Left renal pelvis (tissue), 4 donors: Measurements from ENCODE around the gene SAG. TPM values are rescaled to one million over a fixed set of nuclear protein-coding genes. Genes with fewer than 3 reads are reported as not detected.
A peak's percentile ranks its signal among the peaks of the same experiment; 100 is the strongest.

Source experiments
- DNase-seq, 4 donors: peaks; one replicate each; pipeline ENCODE4 v3.0.0-alpha.2; 2013; ENCODE audit warnings: low read depth in 4 of 4, low spot score in 3 of 4
- polyA plus RNA-seq, 4 donors: library from polyadenylated mRNA; unstranded; fragments of 120-200 nt; gene quantifications; one replicate each; pipeline ENCODE4 v1.2.1, GENCODE V29; 2013; ENCODE audit not compliant: insufficient read length in 4 of 4

Gene SAG
- polyA plus RNA-seq, 4 donors: 0.06 to 0.14 (median 0.10) TPM

- peak in 3 of 4 donors; percentile 46 to 55 (median 48) for DNase-seq
Observed at GRCh38 chr2:233353769-233354499, 46.3 kb downstream of the SAG start, which contains the start of gene DGKD. Gene DGKD, plus strand, starts transcription at chr2:233354494. Its CDS starts 25 bp downstream, at chr2:233354519.

- no peak for DNase-seq
Observed at GRCh38 chr2:233354500-233354924, 46.9 kb downstream of the SAG start.

GRCh38 chr2:233354971-233355574 lies 47.5 kb downstream of the SAG start:
- DNase-seq: no peak

GRCh38 chr2:233355916-233356315 lies 48.3 kb downstream of the SAG start:
- no peak for DNase-seq

- no peak for DNase-seq
Observed at GRCh38 chr2:233356546-233357308, 49.1 kb downstream of the SAG start.

GRCh38 chr2:233358335-233358734 lies 50.7 kb downstream of the SAG start:
- no peak for DNase-seq

GRCh38 chr2:233358947-233359346 lies 51.3 kb downstream of the SAG start:
- no peak for DNase-seq

- no peak for DNase-seq
Observed at GRCh38 chr2:233359823-233360222, 52.2 kb downstream of the SAG start.

GRCh38 chr2:233360771-233361176 lies 53.2 kb downstream of the SAG start:
- DNase-seq: no peak

GRCh38 chr2:233361297-233361696 lies 53.7 kb downstream of the SAG start:
- DNase-seq: no peak

GRCh38 chr2:233362742-233363141 lies 55.1 kb downstream of the SAG start:
- no peak for DNase-seq

GRCh38 chr2:233363744-233364235 lies 56.2 kb downstream of the SAG start:
- DNase-seq: no peak

GRCh38 chr2:233365861-233366520 lies 58.4 kb downstream of the SAG start:
- DNase-seq: no peak

GRCh38 chr2:233367586-233367985 lies 60.0 kb downstream of the SAG start:
- no peak for DNase-seq

GRCh38 chr2:233368756-233369155 lies 61.1 kb downstream of the SAG start:
- no peak for DNase-seq

GRCh38 chr2:233369462-233369861 lies 61.8 kb downstream of the SAG start:
- DNase-seq: no peak

GRCh38 chr2:233369897-233370685 lies 62.5 kb downstream of the SAG start:
- DNase-seq: no peak

GRCh38 chr2:233371641-233372040 lies 64.0 kb downstream of the SAG start:
- no peak for DNase-seq

GRCh38 chr2:233372855-233373254 lies 65.2 kb downstream of the SAG start:
- no peak for DNase-seq

- DNase-seq: no peak
Observed at GRCh38 chr2:233373316-233373715, 65.7 kb downstream of the SAG start.
